Activated naive CD4-positive, alpha-beta T cell (primary cell): ENCODE results near the gene TEX29.
A peak's percentile ranks its signal among the peaks of the same experiment; 100 is the strongest.

Experiments used
- DNase-seq, 4 experiments: peaks; one replicate each; lab custom pipeline; 2025; lab: John Stamatoyannopoulos, UW

The TEX29 gene

GRCh38 chr13:111370570-111371535, 50.4 kb downstream of the TEX29 start:
- DNase-seq: no peak

- DNase-seq: no peak
These were observed 51.3 kb downstream of the TEX29 start for GRCh38 chr13:111371720-111372119.

- no peak for DNase-seq
These were observed 52.4 kb downstream of the TEX29 start for GRCh38 chr13:111372651-111373425.

DNA sequence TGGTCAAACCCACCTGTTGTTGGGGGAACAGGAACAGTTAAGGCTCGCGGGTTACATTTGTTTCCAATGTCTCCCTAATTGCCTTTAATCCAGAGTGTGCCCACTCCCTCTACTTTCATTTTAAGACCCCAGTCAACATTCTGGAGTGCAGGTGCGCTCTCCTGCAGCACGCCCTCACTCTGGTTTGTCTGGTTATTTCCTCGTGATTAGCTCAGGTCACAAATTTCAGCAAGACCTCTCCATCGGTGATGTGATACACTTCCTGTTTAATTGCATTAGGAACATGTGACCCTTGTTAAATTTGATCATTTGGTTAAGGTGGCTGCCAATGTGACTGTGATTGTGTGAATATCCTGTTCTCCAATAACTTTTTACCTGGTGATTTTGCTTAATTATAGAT, 53.0 kb downstream of the TEX29 start:
- no peak for DNase-seq

DNA sequence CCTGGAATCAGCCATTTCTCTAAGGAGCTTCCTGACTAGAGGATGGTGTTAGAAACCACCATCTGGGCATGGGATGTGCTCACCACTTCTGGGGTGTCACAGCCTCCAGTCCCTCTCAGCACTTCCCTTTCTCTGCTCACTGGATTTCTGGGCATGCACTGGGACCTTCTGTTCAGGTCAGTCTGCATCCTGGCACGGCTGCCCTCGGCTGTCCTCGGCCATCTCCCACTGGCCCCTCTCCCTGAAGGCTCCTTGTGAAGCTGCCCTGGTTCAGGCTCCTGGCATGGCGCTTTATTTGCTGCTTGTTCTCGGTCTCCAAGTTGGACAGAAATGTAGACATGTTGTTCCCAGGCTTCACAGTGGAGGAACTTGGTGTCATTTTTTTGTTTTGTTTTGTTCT, 60.0 kb downstream of the TEX29 start:
- no peak for DNase-seq

- DNase-seq: no peak
These were observed 62.0 kb downstream of the TEX29 start for GRCh38 chr13:111382411-111382810.

DNA sequence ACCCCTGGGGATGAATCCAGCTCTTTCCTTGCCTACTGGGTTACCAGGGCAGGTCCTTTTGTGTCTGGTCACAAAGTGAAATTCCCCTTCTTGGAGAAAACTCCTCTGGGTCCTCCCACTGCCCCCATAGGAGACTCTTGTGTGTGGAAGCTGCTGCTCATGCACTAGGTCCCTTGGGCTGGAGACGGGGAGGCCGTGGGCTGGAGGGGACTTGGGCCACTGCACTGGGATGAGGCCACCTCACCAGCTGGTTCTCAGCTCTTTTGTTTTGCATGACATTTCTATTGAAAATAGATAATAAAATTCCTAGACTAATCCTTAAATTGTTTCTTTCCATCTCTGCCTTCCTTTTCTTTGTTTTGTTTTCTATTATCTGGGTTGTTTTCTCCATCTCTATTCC, 62.4 kb downstream of the TEX29 start:
- DNase-seq: no peak

DNA sequence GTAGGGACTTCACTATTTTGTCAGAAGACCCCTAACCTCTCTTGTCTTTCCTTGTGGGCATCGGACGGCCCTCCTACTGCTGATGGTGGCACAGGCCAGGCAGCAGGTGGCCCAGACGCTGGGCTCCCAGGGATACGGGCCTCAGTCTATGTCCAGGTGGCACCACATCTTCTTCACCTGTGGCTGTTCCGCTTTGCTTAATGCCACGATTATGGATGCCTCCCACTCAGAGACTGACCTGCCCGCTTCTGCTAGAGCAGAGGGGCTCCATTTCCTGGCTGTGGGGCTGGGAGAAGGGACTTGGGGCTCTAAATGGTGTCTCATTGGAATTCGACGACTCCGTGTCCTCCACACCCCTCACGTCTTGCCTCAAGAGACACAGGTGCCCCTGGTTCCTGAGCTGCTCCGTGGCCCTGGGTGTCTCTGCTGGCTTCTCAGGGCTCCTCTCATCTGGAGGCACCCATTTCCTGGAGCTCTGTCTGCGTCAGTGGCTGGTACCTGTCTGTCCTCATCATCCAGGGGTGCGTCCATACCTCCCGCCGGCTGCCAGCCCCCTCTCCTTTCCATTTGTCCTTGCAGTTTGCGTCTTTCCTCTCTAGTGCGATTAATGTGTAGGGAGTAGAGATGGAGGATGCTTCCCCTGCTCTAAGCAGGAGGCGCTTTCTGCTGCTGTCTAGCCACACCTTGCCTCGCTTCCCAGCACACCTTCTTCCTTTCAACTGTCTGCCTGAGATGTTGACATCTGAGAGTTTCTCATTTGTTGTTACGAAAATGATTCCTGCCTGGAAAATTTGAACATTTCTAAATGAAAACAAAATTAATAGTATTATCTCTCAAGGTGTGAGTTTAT, 63.4 kb downstream of the TEX29 start:
- DNase-seq: peak in 1 of 4 experiments; percentile 10

DNA sequence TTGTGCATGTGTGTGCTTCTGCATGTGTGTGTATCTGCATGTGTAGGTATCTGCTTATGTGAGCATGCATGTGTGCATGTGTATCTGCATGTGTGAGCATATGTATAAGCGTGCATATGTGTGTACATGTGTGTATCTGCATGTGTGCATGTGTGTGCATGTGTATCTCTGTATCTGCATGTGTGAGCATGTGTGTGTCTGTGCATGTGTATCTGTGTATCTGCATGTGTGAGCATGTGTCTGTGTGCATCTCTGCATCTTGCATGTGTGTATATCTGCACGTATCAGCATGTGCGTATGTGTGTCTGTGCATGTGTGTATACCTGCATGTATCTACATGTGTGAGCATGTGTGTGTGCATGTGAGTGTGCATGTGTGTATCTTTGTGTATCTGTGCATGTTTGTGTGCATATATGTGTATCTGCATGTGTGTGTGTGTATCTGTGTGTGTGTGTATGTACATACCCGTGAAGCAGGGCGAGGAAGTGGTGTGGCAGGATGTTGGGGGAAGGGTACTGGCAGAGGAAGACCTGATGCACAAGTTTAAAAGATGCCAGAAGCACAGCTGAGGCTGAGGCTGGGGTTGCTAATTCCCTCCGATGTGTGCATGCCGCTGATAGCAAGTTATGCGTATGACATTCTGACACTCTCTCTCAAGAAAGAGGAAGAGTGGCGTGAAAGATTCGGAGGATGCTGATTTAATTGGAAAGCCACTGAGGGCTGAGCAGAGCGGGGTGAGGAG, 64.2 kb downstream of the TEX29 start:
- DNase-seq: peak in 1 of 4 experiments; percentile 19

DNA sequence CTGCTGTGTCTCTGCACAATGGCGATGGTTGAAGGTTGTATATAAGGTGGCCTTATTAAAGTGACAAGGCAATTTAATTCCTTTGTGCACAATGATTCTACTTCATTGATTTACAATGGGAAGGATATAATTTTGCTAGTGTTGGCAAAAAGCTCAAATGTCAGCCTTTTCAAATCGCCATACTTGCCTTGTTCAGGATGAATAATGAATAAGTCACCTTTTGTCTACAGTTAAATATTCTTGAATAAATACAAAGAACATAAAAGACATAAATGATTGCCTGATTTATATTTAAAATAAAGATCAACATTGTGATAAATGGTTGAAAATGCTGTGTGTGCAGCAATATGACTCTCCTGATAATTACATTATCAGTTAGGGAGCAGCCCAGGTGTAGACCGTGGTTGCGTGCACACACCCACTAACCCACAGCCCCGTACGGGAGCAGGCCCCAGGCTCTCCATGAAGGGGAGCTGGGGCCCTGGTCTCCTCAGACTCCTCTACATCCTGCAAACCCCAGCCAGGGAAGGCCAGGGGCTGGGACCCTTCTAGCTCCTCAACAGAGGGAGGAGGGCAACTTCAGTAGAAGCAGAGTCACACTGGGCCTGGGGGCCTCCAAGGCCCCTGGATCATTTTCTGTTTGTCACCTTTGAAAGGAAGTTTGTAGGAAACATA, 64.9 kb downstream of the TEX29 start:
- DNase-seq: no peak

DNA sequence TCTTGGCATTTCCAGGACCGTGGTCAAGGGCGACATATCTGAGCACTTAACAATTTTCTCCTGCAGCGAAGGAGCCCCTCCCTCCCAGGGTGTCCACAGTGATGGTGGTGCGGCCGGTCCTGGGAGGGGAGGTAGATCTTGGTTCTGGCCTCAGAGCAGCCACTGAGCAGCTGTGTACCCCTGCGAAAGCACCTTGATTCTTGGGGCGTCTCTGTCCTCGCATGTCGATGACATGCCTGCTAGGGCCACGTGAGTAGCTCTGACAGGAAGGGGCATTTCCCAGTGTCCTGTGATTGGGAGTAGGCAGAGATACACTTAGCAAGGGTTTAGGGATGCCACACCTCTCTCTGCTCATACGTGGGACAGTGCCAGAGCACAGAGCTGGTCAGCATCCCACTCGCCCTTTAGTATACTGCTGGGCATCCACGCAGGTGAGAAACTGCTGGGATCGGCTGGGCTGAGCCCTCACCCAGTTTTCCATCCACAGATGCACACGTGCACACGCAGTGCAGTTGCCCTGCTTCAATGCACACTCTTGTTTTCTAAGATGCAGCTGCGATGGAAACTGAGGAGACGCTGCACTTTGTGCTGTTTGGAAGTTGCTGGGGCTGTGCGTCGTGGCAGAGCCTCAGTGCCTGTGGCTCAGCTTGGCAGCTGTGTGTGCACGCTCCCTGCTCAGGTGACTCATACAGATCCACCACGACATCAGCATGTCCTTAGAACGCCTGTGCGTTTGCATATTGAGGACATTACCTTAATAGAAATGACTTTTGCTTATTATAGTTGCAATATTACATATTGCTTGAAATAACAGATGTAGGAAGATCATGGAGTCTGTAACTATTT, 66.8 kb downstream of the TEX29 start:
- no peak for DNase-seq

DNA sequence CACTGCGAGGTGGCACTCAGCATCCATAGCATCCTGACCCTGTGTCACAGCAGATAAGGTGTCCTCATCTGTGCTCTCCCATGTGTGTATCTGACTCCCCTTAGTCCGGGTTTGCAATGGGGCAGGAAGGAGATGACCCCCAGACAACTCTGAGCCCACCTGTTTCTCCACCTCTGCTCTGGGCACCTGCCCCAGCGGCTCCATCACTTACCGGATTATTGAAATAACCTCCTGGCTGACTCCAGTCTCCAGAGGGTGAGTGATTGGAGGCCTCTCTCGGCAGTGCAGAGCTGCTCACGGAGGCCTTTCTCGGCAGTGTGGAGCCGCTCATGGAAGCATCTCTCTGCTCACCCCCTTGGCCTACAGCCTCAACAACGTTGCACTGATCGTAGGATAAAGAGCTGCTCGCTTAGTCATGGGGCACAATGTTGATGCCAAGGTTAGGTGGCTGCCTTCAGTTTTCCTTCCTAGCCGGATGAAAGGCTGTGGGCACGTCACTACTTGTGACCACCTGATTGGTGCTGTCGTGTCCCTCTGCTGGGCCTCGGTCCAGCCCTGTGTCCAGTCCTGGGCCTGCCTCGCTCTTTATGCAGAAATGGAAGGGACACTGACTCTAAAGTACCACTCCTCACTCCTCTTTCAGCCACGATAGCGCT, 67.6 kb downstream of the TEX29 start:
- no peak for DNase-seq

DNA sequence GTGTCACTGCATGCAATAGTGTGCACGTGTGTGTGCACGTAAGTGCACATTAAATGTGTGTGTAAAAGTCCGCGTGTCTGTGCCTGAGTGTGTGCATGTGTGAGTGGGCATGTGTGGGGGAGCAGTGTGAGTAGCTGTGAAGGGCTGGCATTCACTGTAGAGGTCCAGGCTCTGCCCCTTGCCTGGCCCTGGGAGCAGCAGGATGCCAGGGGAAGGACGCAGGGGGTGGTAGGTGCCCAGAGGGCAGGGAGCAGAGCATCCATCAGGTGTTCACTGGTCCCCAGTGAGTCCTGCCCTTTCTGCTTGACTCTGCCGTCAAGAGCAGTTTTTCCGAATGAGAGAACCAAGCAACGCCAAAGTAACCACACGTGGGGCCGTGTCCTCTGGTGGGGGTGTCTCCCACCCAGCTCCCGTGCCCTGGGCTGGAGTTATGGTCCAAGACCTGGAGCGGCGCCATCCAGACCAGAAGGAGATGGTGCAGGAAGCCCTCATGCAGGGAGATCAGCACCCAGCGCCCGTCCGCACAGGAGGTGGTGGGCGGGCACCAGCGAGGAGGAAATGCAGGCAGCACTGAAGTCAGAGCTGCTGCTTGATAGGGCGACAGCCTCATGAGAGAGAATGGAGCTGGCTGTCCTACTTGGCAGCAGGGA, 68.5 kb downstream of the TEX29 start:
- DNase-seq: peak in 3 of 4 experiments; percentile 20 to 43 (median 30)

GRCh38 chr13:111389621-111390521, 69.4 kb downstream of the TEX29 start:
- DNase-seq: no peak

DNA sequence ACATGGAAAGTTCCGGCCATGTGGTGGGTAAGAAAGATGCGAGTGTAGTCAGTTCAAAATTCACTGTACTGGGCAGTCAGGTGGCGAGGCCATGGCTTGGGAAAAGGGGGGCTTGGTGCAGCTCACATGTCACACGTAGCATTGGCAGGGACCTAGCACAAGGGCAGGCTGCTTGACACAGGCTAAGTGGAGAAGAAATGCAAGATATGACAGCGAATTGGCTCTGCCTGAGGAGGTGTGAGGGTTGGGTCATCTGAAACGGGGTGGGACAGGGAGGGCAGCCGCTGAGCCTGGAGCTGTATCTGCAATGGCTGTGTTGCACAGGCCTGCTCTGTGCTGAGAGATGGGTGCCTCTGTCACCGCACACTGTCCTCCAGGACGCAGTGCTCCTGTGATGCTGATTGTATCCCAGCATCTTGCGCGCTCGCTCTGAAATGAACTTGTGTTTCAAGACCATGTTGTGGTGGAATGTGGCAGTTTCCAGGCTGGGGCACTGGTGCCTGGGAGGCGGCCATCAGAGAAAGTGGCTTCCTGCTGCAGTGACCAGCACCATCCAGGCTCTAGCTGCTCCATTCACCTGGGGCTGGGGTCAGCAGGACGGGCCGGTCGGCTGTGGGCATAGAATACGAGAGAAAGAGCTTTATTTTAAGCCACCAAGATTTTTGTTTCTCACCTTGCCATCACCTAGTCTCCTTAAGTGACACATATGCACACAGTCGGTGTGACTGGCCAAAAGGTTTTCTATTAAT, 70.3 kb downstream of the TEX29 start:
- DNase-seq: no peak

DNA sequence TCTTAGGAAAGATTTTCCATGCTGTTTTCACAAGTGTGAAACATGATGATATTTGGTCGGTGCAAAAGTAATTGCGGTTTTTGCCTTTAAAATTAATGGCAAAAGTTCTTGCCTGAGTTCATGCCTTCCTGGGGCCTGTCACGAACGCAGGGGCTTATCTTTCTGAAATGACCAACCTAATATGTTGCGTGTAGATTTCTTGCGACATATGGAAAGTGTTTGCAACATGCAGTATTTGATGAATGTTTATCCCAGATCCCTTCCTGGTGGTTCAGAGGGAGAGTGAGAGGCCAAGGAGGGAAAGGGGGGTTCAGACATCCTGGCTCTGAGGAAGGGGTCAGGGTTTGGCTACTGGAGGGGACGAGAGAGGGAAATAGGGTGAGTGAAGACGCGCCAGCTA, 72.0 kb downstream of the TEX29 start:
- no peak for DNase-seq

GRCh38 chr13:111393221-111393790, 72.9 kb downstream of the TEX29 start:
- no peak for DNase-seq
